Smooth muscle cell (in vitro differentiated cells): Measurements from ENCODE around the gene GUCY2D. TPM values are rescaled to one million over a fixed set of nuclear protein-coding genes. Genes with fewer than 3 reads are reported as not detected.

ENCODE experiments used
- DNase-seq: peaks from one replicate; lab custom pipeline; 2025; ENCODE audit not compliant: unreplicated experiment; lab: John Stamatoyannopoulos, UW
- H2AFZ ChIP-seq: fragments of 200-600 bp; sonication (generic); 2 replicates; pipeline ENCODE4 v1.6.0; 2016; ENCODE audit warnings: antibody characterized with exemption, low read depth, mild to moderate bottlenecking
- H3F3A ChIP-seq: fragments of 200-600 bp; sonication (generic); 2 replicates; pipeline ENCODE4 v1.6.0; 2017; ENCODE audit warnings: antibody characterized with exemption, low read depth
- H3K27ac ChIP-seq: fragments of 200-600 bp; sonication (generic); 2 replicates; pipeline ENCODE4 v1.5.1; 2016; ENCODE audit warnings: low read depth, mild to moderate bottlenecking
- H3K27me3 ChIP-seq: fragments of 200-600 bp; sonication (generic); 2 replicates; pipeline ENCODE4 v1.6.1; 2016; ENCODE audit warnings: low read depth, mild to moderate bottlenecking
- H3K36me3 ChIP-seq: fragments of 200-600 bp; sonication (generic); 2 replicates; pipeline ENCODE4 v1.5.1; 2016; ENCODE audit warnings: low read depth
- H3K4me1 ChIP-seq: fragments of 200-600 bp; sonication (generic); 2 replicates; pipeline ENCODE4 v1.5.1; 2016; ENCODE audit warnings: low read depth
- H3K4me2 ChIP-seq: fragments of 200-600 bp; sonication (generic); 2 replicates; pipeline ENCODE4 v1.6.0; 2016; ENCODE audit warnings: mild to moderate bottlenecking
- H3K4me3 ChIP-seq: fragments of 200-600 bp; sonication (generic); 2 replicates; pipeline ENCODE4 v1.5.1; 2016; ENCODE audit warnings: mild to moderate bottlenecking
- H3K79me2 ChIP-seq: fragments of 200-600 bp; sonication (generic); 2 replicates; pipeline ENCODE4 v1.6.0; 2016; ENCODE audit warnings: low read depth, mild to moderate bottlenecking
- H3K9ac ChIP-seq: fragments of 200-600 bp; sonication (generic); 2 replicates; pipeline ENCODE4 v1.6.0; 2016; ENCODE audit warnings: low read depth
- H3K9me3 ChIP-seq: fragments of 200-600 bp; sonication (generic); replicated peaks from 2 replicates; pipeline ENCODE4 v1.5.1; 2016; ENCODE audit warnings: low read depth
- H4K20me1 ChIP-seq: fragments of 200-600 bp; sonication (generic); 2 replicates; pipeline ENCODE4 v1.6.0; 2016; ENCODE audit warnings: low read depth
- WGBS: methylation state at CpG from one replicate; pipeline ENCODE4 v1.1.7; 2016; ENCODE audit warnings: low lambda C conversion rate; 5-methylcytosine and 5-hydroxymethylcytosine counted together
- polyA plus RNA-seq: library from polyadenylated mRNA; unstranded; fragments of >200 nt; fragmentation: Nextera tagmentation; extraction: Ambion mirVana; gene quantifications from 2 replicates; pipeline ENCODE4 v1.2.1, GENCODE V29; 2016
- total RNA-seq: library from RNA; depleted of rRNA; stranded (reverse); fragments of >200 nt; gene quantifications from 2 replicates; pipeline ENCODE4 v1.2.3, GENCODE V29; 2014
- TF ChIP-seq, protein P1 (sequence below): fragments of 200-600 bp; sonication (generic); IDR thresholded peaks from 2 replicates; pipeline ENCODE4 v1.5.1; 2017; ENCODE audit warnings: borderline replicate concordance, mild to moderate bottlenecking, antibody characterized with exemption; ENCODE audit not compliant: insufficient read depth, poor library complexity, severe bottlenecking

GUCY2D gene
- total and polyA plus RNA-seq, 2 experiments from 2014 or later = 0.57 TPM; not detected in 1

DNA sequence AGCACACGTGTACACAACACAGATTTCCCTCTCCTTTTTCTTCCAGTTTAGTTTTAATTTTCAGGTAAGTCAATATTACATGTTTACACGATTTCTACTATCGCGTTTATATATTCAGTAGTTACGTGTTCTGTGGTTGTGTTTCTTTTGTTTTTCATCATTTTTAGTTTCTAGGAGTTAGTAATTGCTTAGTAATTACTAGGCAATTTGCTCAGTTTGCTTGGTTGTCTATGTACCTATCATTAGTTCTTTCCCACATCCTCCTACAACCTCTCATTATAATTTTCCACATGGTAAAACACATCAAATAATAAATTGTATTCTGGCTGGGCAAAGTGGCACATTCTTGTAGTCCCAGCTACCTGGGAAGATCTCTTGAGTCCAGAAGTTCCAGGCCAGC is 24.6 kb upstream of the GUCY2D start:
- Histone ChIP-seq H3K27ac (no peak overlapping the region), H3K9ac (no peak overlapping the region), H3K4me2 (no peak overlapping the region), H3K27me3 (no peaks in the 10 kb centered on the region), H3K79me2 (no peaks in the 10 kb centered on the region), H4K20me1 (no peaks in the 10 kb centered on the region), H3K4me1 (peaks cover 4% of the 10 kb centered on the region), H3F3A (no peaks in the 10 kb centered on the region), H3K4me3 (no peak overlapping the region), H2AFZ (no peak overlapping the region), H3K9me3 (peaks cover 4% of the 10 kb centered on the region), H3K36me3 (no peaks in the 10 kb centered on the region)
- no peak for DNase-seq
- WGBS = 92% methylated on average over 5 of the region's 5 CpGs
- TF ChIP-seq, protein P1, sequence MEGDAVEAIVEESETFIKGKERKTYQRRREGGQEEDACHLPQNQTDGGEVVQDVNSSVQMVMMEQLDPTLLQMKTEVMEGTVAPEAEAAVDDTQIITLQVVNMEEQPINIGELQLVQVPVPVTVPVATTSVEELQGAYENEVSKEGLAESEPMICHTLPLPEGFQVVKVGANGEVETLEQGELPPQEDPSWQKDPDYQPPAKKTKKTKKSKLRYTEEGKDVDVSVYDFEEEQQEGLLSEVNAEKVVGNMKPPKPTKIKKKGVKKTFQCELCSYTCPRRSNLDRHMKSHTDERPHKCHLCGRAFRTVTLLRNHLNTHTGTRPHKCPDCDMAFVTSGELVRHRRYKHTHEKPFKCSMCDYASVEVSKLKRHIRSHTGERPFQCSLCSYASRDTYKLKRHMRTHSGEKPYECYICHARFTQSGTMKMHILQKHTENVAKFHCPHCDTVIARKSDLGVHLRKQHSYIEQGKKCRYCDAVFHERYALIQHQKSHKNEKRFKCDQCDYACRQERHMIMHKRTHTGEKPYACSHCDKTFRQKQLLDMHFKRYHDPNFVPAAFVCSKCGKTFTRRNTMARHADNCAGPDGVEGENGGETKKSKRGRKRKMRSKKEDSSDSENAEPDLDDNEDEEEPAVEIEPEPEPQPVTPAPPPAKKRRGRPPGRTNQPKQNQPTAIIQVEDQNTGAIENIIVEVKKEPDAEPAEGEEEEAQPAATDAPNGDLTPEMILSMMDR = no peak

GRCh38 chr17:7982173-7982572 is 20.2 kb upstream of the GUCY2D start:
- Histone ChIP-seq H3K9me3 (no peaks in the 10 kb centered on the region), H3K4me2 (peak overlapping the region; percentile 80), H2AFZ (peak overlapping the region; percentile 49), H3K36me3 (no peaks in the 10 kb centered on the region), H3K27ac (peak overlapping the region; percentile 86), H3K27me3 (no peaks in the 10 kb centered on the region), H3K79me2 (no peaks in the 10 kb centered on the region), H3F3A (no peaks in the 10 kb centered on the region), H3K4me3 (peak overlapping the region; percentile 1), H4K20me1 (no peaks in the 10 kb centered on the region), H3K9ac (peak overlapping the region; percentile 61), H3K4me1 (peaks cover 4% of the 10 kb centered on the region)
- WGBS = 16% methylated on average over 7 of the region's 7 CpGs
- TF ChIP-seq, protein P1 = no peak
- no peak for DNase-seq

DNA sequence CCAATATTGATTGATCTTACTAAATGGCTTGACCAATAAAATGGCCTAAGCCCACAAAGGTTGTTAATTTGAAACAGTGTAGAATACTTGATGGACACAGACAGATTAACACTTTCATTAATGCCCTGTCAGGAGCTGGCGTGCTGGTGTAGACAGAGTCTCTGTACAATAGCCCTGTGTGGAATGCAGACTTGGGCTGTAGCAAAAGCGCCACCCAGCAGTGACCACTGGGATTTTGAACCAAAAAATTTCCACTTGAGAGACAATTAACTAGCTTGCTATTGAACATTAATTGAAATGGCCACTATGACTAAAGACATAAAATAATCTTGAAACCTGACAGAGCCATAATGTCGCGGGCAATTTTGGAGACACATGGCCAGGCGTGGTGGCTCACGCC is 19.7 kb upstream of the GUCY2D start:
- H3K9ac ChIP-seq = peak overlapping the region; percentile 61
- H2AFZ ChIP-seq = peak overlapping the region; percentile 49
- no peaks in the 10 kb centered on the region for H3F3A ChIP-seq
- no peaks in the 10 kb centered on the region for H3K9me3 ChIP-seq
- H3K27ac ChIP-seq = peak overlapping the region; percentile 86
- WGBS = 75% methylated on average over 6 of the region's 6 CpGs
- no peaks in the 10 kb centered on the region for H3K79me2 ChIP-seq
- no peak for DNase-seq
- no peaks in the 10 kb centered on the region for H3K27me3 ChIP-seq
- peak overlapping the region; percentile 1 for H3K4me3 ChIP-seq
- no peaks in the 10 kb centered on the region for H4K20me1 ChIP-seq
- H3K36me3 ChIP-seq = no peaks in the 10 kb centered on the region
- H3K4me1 ChIP-seq = peaks cover 4% of the 10 kb centered on the region
- TF ChIP-seq, protein P1 = peak; percentile 8
- H3K4me2 ChIP-seq = peak overlapping the region; percentile 80

DNA sequence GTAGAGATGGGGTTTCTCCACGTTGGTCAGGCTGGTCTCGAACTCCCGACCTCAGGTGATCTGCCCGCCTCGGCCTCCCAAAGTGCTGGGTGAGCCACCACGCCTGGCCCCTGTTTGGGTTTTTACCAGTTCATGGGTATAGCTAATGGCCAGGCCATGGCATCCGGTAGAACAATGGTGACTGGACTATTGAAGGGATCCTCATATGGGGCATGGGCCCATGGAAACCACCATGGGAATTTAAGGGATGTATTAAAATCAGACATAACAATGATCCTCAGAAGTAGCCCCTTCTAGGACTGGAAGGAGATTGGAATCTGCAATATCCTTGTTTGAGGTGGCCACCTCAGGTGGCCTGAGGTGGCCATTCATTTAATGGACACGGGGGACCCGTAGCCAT is 17.5 kb upstream of the GUCY2D start:
- H3K27ac ChIP-seq = no peak overlapping the region
- no peaks in the 10 kb centered on the region for H3K36me3 ChIP-seq
- H3K4me3 ChIP-seq = no peak overlapping the region
- H2AFZ ChIP-seq = no peak overlapping the region
- no peaks in the 10 kb centered on the region for H3K9me3 ChIP-seq
- no peaks in the 10 kb centered on the region for H3K79me2 ChIP-seq
- H3K4me2 ChIP-seq = no peak overlapping the region
- WGBS = 90% methylated on average over 9 of the region's 9 CpGs
- peaks cover 4% of the 10 kb centered on the region for H3K4me1 ChIP-seq
- no peak overlapping the region for H3K9ac ChIP-seq
- no peaks in the 10 kb centered on the region for H3F3A ChIP-seq
- TF ChIP-seq, protein P1 = no peak
- H3K27me3 ChIP-seq = no peaks in the 10 kb centered on the region
- H4K20me1 ChIP-seq = no peaks in the 10 kb centered on the region
- DNase-seq = no peak
